Mesodermal cell (in vitro differentiated cells): ENCODE data around the gene LRRC75B.

ENCODE experiments used
- H3K27ac ChIP-seq: 2 replicates; pipeline ENCODE4 v1.7.0; 2013; ENCODE audit warnings: mild to moderate bottlenecking, low read depth, low read length, moderate library complexity; ENCODE audit not compliant: severe bottlenecking
- H3K36me3 ChIP-seq: 2 replicates; pipeline ENCODE4 v1.7.1; 2013; ENCODE audit warnings: mild to moderate bottlenecking, low read length, moderate library complexity; ENCODE audit not compliant: control insufficient read depth, insufficient read depth
- H3K4me1 ChIP-seq: one replicate; pipeline ENCODE4 v1.7.1; 2013; ENCODE audit warnings: mild to moderate bottlenecking, low read length; ENCODE audit not compliant: insufficient read depth, control insufficient read depth, poor library complexity, severe bottlenecking
- H3K4me3 ChIP-seq: 2 replicates; pipeline ENCODE4 v1.7.0; 2013; ENCODE audit warnings: low read length, control low read depth, mild to moderate bottlenecking; ENCODE audit not compliant: insufficient read depth, poor library complexity, severe bottlenecking; ENCODE audit errors: extremely low read depth
- H3K9me3 ChIP-seq: 2 replicates; pipeline ENCODE4 v1.7.1; 2013; ENCODE audit warnings: mild to moderate bottlenecking, low read length, moderate library complexity; ENCODE audit not compliant: control insufficient read depth
- WGBS, 2 experiments: methylation state at CpG; one replicate each; pipeline ENCODE4 v1.1.5; 2013; ENCODE audit warnings: missing lambda C conversion rate in 2 of 2; ENCODE audit not compliant: insufficient coverage in 2 of 2; 5-methylcytosine and 5-hydroxymethylcytosine counted together

Gene LRRC75B

DNA sequence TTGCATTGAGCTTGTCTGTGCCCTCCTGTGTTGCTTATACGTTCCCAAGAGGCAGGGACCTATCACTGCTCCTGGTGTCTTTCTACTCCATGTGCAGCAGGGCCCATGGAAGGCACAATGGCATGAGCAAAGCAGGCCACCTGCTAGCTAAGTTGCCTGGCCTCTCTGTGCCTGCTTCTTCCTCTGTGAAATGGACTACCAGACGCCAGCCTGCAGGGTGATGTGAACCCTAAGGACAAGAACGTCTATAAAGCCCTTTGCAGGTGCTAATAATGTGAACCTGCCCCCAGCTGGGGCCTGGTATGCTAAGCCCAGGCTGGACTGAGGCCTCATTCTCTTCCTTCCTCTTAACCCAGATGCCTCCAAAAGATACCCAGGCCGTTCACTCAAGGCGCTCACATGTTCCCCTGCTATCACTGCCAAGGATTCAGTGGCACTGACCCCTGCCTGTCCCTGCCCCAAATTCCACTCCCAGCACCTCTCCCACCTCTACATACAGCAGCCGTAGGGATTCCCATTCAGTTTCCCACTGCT, 41.9 kb downstream of the LRRC75B start:
- H3K27ac ChIP-seq, result no peak overlapping the region
- no peaks in the 10 kb centered on the region for H3K9me3 ChIP-seq
- H3K4me3 ChIP-seq, result no peak overlapping the region
- WGBS, 2 experiments, result 90 to 92% methylated on average over 6 of the region's 6 CpGs
- H3K36me3 ChIP-seq, result peaks cover 49% of the 10 kb centered on the region
- H3K4me1 ChIP-seq, result peaks cover 15% of the 10 kb centered on the region

DNA sequence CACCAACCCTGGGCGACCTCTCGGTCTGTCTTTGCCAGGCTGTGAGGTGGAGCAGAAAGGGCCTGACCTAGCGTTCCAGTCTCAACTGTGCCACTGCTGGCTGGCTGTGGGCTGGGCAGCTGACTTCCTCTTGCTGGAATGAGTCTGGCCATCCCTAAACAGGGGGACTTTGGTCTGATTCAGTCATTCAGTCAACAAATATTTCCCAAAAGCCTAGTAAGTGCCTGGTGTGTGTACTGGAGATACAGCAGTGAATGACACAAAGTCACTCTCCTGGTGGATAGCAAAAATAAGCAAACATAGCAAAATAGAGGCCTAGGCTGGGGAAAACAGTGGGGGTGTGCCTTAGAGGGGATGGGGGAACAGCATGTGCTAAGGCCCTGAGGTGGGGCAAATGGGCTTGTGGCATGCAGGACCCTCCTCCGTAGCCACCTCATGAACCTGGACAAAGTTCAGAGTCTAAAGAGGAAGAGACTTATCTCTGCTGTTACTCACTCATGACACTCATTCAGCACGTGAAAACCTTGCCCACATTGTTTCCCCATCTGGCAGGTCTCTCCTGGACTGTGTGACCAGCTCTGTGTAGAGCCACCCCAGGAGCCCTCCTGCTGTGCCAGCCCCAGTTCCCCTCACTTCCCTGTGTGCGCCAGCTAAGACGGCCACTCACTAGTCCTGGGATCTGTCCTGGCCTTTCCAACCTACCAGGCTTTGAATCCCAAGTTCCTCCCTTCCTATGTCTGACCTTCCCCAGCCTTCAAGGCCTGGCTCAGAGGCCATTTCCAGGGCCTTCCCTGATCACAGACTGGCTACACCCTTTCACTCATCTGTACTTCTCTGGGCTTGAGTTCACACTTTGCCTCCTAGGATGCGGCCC, 42.6 kb downstream of the LRRC75B start:
- WGBS, 2 experiments, result 90 to 95% methylated on average over 6 to 8 of the region's 8 CpGs
- H3K36me3 ChIP-seq, result peaks cover 51% of the 10 kb centered on the region
- H3K27ac ChIP-seq, result peak overlapping the region; percentile 49
- peaks cover 15% of the 10 kb centered on the region for H3K4me1 ChIP-seq
- no peak overlapping the region for H3K4me3 ChIP-seq
- no peaks in the 10 kb centered on the region for H3K9me3 ChIP-seq

DNA sequence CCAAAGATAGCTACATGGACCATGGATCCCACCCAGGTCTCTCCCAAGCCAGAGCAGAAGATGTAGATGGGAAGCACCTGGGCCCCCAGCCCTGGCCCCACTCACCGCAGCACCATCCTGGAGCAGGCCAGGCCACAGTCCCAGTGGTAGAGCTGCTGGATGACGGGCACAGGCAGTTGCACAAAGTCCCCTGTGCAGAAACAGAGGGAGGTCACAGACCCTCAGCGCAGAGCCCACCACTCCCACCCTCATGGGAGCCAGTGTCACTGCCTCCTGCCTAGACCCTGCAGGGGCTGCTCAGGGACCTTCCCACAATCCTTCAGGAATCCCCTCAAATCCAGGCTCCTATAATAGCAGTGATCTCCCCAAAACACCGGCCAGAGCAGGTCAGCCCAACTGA, 44.1 kb downstream of the LRRC75B start:
- peaks cover 62% of the 10 kb centered on the region for H3K36me3 ChIP-seq
- no peak overlapping the region for H3K4me3 ChIP-seq
- peaks cover 12% of the 10 kb centered on the region for H3K4me1 ChIP-seq
- H3K27ac ChIP-seq, result no peak overlapping the region
- H3K9me3 ChIP-seq, result no peaks in the 10 kb centered on the region
- WGBS, 2 experiments, result 97 to 100% methylated on average over 3 of the region's 4 CpGs

DNA sequence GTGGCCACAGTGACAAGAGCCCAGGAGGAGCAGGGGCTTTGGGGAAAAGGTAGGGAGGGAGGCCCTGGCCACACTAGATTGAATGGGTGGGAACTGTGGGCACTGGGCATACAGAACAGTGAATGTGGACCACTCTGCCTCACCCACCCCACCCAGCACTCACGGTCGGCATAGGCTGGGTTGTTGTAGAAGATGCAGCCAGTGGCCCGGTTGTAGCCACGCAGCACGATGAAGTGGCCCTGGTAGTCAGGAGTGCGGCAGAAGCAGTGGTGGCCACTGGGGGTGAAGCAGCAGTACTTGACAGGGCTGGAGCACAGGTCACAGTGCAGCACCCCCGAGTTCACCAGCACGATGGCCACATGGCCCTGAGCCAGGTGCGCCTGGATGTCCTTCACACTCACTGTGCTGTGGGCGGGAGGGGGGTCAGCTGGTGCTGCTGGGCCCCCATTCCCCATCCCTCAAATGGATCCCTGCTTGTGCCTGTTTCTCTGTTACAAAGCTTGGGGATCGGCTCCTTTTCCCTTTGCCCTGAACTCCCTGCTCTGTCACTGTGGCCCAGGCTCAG, 49.1 kb downstream of the LRRC75B start:
- H3K36me3 ChIP-seq, result peaks cover 73% of the 10 kb centered on the region
- H3K4me1 ChIP-seq, result no peaks in the 10 kb centered on the region
- H3K9me3 ChIP-seq, result no peaks in the 10 kb centered on the region
- no peak overlapping the region for H3K4me3 ChIP-seq
- no peak overlapping the region for H3K27ac ChIP-seq
- WGBS, 2 experiments, result 93 to 95% methylated on average over 7 to 8 of the region's 11 CpGs

DNA sequence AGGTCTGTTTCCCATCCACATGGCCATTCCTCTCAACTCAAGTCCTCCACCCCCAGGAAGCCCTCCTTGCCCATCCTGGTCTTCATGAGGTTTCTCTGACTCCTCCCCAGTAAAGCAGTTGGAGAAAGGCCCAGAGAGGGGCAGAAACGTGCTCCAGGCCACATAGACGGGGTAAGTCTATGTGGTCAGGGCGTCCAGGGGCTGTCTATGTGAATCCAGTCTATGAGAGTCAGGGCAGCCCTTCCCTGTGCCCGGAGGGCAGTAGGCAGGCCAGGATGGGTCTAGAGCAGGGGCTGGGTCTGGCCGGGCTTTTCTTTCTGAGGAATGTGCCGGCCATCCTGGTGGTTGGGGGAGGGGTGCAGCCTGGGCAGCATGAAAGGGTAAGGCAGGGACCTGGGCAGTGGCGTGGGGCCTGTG, 49.7 kb downstream of the LRRC75B start:
- H3K4me3 ChIP-seq, result no peak overlapping the region
- WGBS, 2 experiments, result 83 to 92% methylated on average over 3 to 5 of the region's 7 CpGs
- H3K9me3 ChIP-seq, result no peaks in the 10 kb centered on the region
- H3K36me3 ChIP-seq, result peaks cover 70% of the 10 kb centered on the region
- no peaks in the 10 kb centered on the region for H3K4me1 ChIP-seq
- no peak overlapping the region for H3K27ac ChIP-seq

DNA sequence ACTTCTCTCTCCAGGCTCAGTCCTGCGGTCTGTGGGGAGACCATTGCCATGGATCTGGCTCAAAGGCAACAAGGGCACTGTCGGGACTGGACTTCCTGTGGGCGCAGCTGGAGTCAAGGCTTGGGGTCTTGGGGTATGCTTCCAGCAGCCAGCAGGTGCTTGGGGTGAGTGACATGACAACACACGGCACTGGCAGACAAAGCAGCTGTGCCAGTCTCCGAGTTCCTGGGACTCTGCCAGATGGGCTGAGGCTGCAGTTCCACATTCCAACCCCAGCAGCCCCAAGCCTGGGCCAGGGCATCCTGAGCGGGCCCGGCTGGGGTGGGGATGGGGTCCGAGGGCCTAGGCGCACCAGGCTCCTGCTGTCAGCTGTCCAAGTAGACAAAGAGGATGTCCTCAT, 50.2 kb downstream of the LRRC75B start:
- Histone ChIP-seq H3K4me1 (no peaks in the 10 kb centered on the region), H3K9me3 (no peaks in the 10 kb centered on the region), H3K27ac (no peak overlapping the region), H3K36me3 (peaks cover 64% of the 10 kb centered on the region), H3K4me3 (no peak overlapping the region)
- WGBS, 2 experiments, result 97 to 98% methylated on average over 6 to 9 of the region's 9 CpGs

DNA sequence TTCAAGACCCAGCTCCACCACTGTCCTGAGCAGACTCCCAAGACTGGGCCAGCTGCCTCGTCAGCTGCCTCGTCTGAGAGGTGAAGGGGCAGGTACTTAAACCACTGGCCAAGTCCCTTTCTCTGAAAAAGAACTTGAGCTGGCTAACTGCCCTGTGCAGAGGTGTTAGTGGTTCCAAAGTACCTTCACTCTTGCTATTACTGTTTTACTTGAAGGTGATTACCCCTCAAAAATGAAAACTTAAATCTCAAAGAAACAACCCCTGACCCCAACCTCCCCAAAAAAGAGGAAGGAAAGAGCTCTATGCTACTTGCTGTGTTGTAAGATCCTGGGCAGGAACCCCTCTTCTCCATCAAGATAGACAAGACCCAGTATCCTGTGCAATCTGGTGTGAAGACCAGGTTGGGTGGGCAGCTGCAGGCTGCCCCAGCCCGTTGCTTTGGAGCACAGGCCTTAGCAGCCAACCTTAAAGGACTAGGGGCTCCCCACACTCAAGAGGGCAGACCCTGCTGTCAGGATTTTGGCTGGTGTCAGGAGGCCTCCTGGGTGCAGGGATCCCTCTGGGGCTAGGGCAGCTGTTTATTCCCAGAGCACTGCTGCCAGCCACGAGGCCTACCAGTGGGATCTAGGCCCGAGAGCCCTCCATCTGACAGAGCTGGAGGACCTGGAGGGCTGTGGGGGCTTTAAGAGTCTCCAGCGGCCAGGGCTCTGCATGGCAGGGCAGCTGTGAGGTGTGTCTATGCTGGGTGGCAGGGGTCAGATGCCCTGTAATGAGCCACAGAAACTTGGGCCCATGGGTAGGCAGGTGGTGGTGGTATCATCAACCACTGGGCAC, 51.0 kb downstream of the LRRC75B start:
- Histone ChIP-seq H3K36me3 (peaks cover 57% of the 10 kb centered on the region), H3K4me1 (no peaks in the 10 kb centered on the region), H3K9me3 (no peaks in the 10 kb centered on the region), H3K27ac (no peak overlapping the region), H3K4me3 (no peak overlapping the region)
- 100% methylated on average over 2 to 6 of the region's 6 CpGs for WGBS, 2 experiments

DNA sequence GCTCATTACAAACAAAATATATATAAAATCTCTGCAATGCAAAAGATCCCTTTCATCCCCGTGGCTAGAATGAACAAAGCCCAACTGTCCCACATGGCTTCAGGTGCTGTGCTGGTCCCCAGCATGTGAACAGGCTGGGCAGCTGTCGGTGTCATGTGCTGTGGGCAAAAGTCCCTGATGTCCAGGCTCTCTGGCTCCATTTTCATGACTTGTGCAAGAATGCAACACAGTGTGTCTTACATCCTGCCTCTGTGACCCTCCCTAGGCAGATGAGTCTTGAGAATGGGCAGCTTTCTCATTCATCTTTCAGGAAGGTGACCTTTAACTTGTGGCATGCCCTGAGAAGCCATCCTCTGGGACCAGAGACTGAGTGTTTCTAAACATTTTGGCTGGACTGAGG, 52.4 kb downstream of the LRRC75B start:
- WGBS, 2 experiments, result 96 to 100% methylated on average over 2 of the region's 2 CpGs
- H3K36me3 ChIP-seq, result peaks cover 47% of the 10 kb centered on the region

DNA sequence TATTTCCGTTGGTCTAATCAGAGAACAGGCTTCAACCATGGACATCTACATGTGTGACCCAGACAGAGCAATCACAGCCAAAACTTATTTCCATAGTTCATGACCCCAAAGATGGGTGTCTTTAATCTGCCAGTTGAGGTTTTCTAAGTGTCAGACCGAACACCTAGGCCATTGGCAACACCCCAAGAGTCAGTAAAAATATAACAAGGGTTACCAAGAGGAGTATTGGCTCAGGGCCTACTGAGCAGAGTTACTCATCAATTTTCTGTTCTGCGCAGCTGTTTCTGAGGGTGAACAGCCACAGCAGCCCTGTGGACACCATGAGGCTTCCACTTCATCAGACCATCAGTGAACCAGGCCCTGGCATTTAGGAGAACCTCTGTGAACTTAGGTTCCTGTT, 56.8 kb downstream of the LRRC75B start:
- WGBS, 2 experiments, result 92 to 96% methylated on average over 2 to 3 of the region's 3 CpGs
- no peak overlapping the region for H3K27ac ChIP-seq

More for the DNA sequence above, 52.4 kb downstream of the LRRC75B start:
- no peak overlapping the region for H3K4me3 ChIP-seq
- no peaks in the 10 kb centered on the region for H3K4me1 ChIP-seq
- no peak overlapping the region for H3K27ac ChIP-seq
- no peaks in the 10 kb centered on the region for H3K9me3 ChIP-seq

More for the DNA sequence above, 56.8 kb downstream of the LRRC75B start:
- H3K4me1 ChIP-seq, result no peaks in the 10 kb centered on the region
- H3K9me3 ChIP-seq, result no peaks in the 10 kb centered on the region
- H3K4me3 ChIP-seq, result no peak overlapping the region
- H3K36me3 ChIP-seq, result peaks cover 11% of the 10 kb centered on the region
